ENCODE data around the gene SYT11.
"Not testable (repeated sequence)": the region's sequence is repeated elsewhere in the genome, so short reads cannot be mapped to it uniquely, and the experiment has no call there.

SYT11 gene

GRCh38 chr1:155859234-155859829 lies at the start of gene SYT11:
Gene SYT11, plus strand, starts transcription at chr1:155859567. Its CDS starts 195 bp downstream, at chr1:155859762.
- peaks cover 11% of the 10 kb centered on the region for H3K27me3 ChIP-seq (ENCODE audit: control insufficient read depth, insufficient read depth, low read length)
- H3K9ac ChIP-seq (ENCODE audit: low read length): peak within 1 kb of the TSS; percentile 56
- H3K36me3 ChIP-seq (ENCODE audit: control insufficient read depth, insufficient read depth, low read length): no peaks in the 10 kb centered on the region
- peaks cover 21% of the 10 kb centered on the region for H3K4me1 ChIP-seq (ENCODE audit: control insufficient read depth, insufficient read depth, low read length)
- no peaks in the 10 kb centered on the region for H3K9me3 ChIP-seq (ENCODE audit: control insufficient read depth, low read length)
- H3K4me3 ChIP-seq (ENCODE audit: low read length): no peak within 1 kb of the TSS

DNA sequence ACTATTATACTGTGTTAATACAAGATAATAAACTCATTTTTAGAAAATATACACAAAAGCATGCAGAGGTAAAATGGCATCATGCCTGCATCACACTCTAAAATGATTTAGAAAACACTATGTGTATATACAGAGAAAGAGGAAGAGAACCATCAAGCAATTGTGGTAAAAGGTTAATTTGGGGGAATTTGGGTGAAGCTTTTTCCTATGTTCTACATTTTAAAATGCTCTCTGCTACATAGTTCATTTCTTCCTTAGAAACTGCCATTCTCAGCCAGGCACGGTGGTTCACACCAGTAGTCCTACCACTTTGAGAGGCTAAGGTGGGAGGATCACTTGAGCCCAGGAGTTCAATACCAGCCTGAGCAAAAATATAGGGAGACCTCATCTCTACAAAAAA lies 46.5 kb upstream of the SYT11 start:
- H3K9me3 ChIP-seq (ENCODE audit: control insufficient read depth, low read length): no peaks in the 10 kb centered on the region
- no peak overlapping the region for H3K9ac ChIP-seq (ENCODE audit: low read length)
- H3K36me3 ChIP-seq (ENCODE audit: control insufficient read depth, insufficient read depth, low read length): peaks cover 6% of the 10 kb centered on the region
- H3K27me3 ChIP-seq (ENCODE audit: control insufficient read depth, insufficient read depth, low read length): no peaks in the 10 kb centered on the region
- no peaks in the 10 kb centered on the region for H3K4me1 ChIP-seq (ENCODE audit: control insufficient read depth, insufficient read depth, low read length)
- no peak overlapping the region for H3K4me3 ChIP-seq (ENCODE audit: low read length)

GRCh38 chr1:155813672-155814071 lies 45.7 kb upstream of the SYT11 start:
- Histone ChIP-seq H3K27me3 (ENCODE audit: control insufficient read depth, insufficient read depth, low read length) (no peaks in the 10 kb centered on the region), H3K36me3 (ENCODE audit: control insufficient read depth, insufficient read depth, low read length) (peaks cover 6% of the 10 kb centered on the region), H3K4me3 (ENCODE audit: low read length) (no peak overlapping the region), H3K9me3 (ENCODE audit: control insufficient read depth, low read length) (no peaks in the 10 kb centered on the region), H3K4me1 (ENCODE audit: control insufficient read depth, insufficient read depth, low read length) (no peaks in the 10 kb centered on the region), H3K9ac (ENCODE audit: low read length) (no peak overlapping the region)

- H3K9ac ChIP-seq (ENCODE audit: low read length): no peak overlapping the region
- no peaks in the 10 kb centered on the region for H3K9me3 ChIP-seq (ENCODE audit: control insufficient read depth, low read length)
- H3K36me3 ChIP-seq (ENCODE audit: control insufficient read depth, insufficient read depth, low read length): peaks cover 7% of the 10 kb centered on the region
- no peaks in the 10 kb centered on the region for H3K27me3 ChIP-seq (ENCODE audit: control insufficient read depth, insufficient read depth, low read length)
- no peaks in the 10 kb centered on the region for H3K4me1 ChIP-seq (ENCODE audit: control insufficient read depth, insufficient read depth, low read length)
- H3K4me3 ChIP-seq (ENCODE audit: low read length): no peak overlapping the region
Observed at GRCh38 chr1:155816351-155816750, 43.0 kb upstream of the SYT11 start.

- Histone ChIP-seq H3K4me3 (ENCODE audit: low read length) (no peak overlapping the region), H3K27me3 (ENCODE audit: control insufficient read depth, insufficient read depth, low read length) (no peaks in the 10 kb centered on the region), H3K4me1 (ENCODE audit: control insufficient read depth, insufficient read depth, low read length) (no peaks in the 10 kb centered on the region), H3K9me3 (ENCODE audit: control insufficient read depth, low read length) (no peaks in the 10 kb centered on the region), H3K9ac (ENCODE audit: low read length) (no peak overlapping the region), H3K36me3 (ENCODE audit: control insufficient read depth, insufficient read depth, low read length) (no peaks in the 10 kb centered on the region)
Observed at GRCh38 chr1:155827450-155827849, 31.9 kb upstream of the SYT11 start.

DNA sequence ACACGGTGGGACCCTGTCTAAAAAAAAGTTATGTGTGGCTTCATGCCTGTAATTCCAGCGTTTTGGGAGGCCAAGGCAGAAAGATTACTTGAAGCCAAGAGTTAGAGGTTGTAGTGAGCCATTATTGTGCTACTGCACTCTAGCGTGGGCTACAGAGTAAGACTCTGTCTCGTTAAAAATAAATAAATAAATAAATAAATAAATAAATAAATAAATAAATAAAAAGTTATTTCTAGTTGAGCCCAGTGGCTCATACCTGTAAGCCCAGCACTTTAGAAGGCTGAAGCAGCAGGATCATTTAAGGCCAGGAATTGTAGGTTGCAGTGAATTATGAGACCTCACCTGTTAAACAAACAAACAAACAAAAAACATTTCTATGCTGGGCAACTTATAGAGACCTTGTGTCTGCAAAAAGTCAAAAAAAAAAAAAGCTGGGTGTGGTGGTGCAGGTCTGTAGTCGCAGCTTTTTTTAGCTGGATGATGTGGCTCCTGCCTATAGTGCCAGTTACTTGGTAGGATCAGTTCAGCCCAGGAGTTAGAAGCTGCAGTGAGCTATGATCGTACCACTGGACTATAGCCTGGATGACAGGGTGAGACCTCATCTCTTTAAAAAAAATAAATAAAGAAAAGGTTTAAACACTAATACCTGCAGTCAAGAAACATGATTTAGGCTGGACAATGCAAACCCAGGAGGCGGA lies 27.9 kb upstream of the SYT11 start:
- H3K9me3 ChIP-seq (ENCODE audit: control insufficient read depth, low read length): no peaks in the 10 kb centered on the region
- H3K9ac ChIP-seq (ENCODE audit: low read length): no peak overlapping the region
- H3K36me3 ChIP-seq (ENCODE audit: control insufficient read depth, insufficient read depth, low read length): no peaks in the 10 kb centered on the region
- no peaks in the 10 kb centered on the region for H3K27me3 ChIP-seq (ENCODE audit: control insufficient read depth, insufficient read depth, low read length)
- no peaks in the 10 kb centered on the region for H3K4me1 ChIP-seq (ENCODE audit: control insufficient read depth, insufficient read depth, low read length)
- no peak overlapping the region for H3K4me3 ChIP-seq (ENCODE audit: low read length)

DNA sequence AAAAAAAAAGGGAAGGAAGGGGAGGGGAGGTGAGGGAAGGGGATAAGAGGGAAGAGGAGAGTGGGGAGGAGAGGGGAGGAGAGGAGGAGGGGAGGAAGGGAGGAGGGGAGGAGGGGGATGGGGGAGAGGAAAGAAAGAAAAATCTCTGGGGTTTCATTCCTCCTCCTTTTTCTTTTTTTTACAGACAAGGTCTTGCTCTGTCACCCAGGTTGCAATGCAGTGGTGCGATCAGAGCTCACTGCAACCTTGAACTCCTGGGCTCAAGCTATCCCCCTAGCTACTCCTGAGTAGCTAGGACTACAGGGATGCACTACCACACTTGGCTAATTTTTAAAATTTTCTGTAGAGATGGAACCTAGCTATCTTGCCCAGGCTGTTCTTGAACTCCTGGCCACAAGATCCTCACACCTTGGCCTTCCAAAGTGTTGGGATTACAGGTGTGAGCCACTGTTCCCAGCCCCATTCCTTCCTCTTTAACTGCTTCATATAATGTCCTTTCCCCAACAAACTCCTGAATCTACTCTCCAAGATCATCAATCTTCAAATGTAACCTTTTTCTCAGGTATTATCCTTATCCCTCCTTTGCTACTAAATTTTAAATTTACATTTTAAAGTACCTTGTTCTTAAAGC lies 25.6 kb upstream of the SYT11 start:
- H3K27me3 ChIP-seq (ENCODE audit: control insufficient read depth, insufficient read depth, low read length): no peaks in the 10 kb centered on the region
- no peak overlapping the region for H3K4me3 ChIP-seq (ENCODE audit: low read length)
- H3K4me1 ChIP-seq (ENCODE audit: control insufficient read depth, insufficient read depth, low read length): no peaks in the 10 kb centered on the region
- no peak overlapping the region for H3K9ac ChIP-seq (ENCODE audit: low read length)
- H3K9me3 ChIP-seq (ENCODE audit: control insufficient read depth, low read length): no peaks in the 10 kb centered on the region
- H3K36me3 ChIP-seq (ENCODE audit: control insufficient read depth, insufficient read depth, low read length): no peaks in the 10 kb centered on the region

DNA sequence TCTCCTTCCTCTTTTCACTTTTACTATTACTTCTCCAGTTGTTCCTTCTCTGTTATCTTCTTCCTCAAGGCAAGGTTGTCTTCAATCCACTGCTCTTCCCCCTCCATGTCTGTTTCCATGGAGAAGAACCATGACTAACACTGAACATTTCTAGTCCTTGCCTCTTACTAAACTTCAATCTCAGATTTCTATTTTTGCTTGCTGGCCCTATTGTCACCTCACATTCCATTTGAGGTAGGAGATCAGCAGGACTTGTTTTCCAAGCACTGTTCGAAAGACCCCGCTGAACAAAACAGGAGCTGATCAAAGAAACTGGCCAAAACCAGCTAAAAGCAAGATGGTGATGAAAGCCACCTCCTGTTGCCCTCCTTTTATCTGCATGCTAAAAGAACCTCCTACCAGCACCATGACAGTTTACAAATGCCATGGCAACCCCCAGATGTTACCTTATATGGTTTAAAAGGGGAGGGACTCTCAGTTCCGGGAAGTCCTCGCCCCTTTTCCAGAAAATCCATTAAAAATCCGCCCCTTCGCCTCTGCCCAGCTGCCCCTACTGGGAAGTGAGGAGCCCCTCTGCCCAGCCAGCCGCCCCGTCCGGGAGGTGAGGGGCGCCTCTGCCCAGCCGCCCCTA lies 25.0 kb upstream of the SYT11 start:
- no peaks in the 10 kb centered on the region for H3K4me1 ChIP-seq (ENCODE audit: control insufficient read depth, insufficient read depth, low read length)
- H3K9me3 ChIP-seq (ENCODE audit: control insufficient read depth, low read length): no peaks in the 10 kb centered on the region
- H3K27me3 ChIP-seq (ENCODE audit: control insufficient read depth, insufficient read depth, low read length): no peaks in the 10 kb centered on the region
- no peak overlapping the region for H3K4me3 ChIP-seq (ENCODE audit: low read length)
- H3K36me3 ChIP-seq (ENCODE audit: control insufficient read depth, insufficient read depth, low read length): no peaks in the 10 kb centered on the region
- no peak overlapping the region for H3K9ac ChIP-seq (ENCODE audit: low read length)

- H3K4me3 ChIP-seq (ENCODE audit: low read length); H3K9ac ChIP-seq (ENCODE audit: low read length); H3K36me3 ChIP-seq (ENCODE audit: control insufficient read depth, insufficient read depth, low read length); H3K4me1 ChIP-seq (ENCODE audit: control insufficient read depth, insufficient read depth, low read length); H3K9me3 ChIP-seq (ENCODE audit: control insufficient read depth, low read length); H3K27me3 ChIP-seq (ENCODE audit: control insufficient read depth, insufficient read depth, low read length): not testable (repeated sequence)
Observed at GRCh38 chr1:155834927-155835399, 24.4 kb upstream of the SYT11 start.

- Histone ChIP-seq H3K36me3 (ENCODE audit: control insufficient read depth, insufficient read depth, low read length) (no peaks in the 10 kb centered on the region), H3K27me3 (ENCODE audit: control insufficient read depth, insufficient read depth, low read length) (no peaks in the 10 kb centered on the region), H3K4me1 (ENCODE audit: control insufficient read depth, insufficient read depth, low read length) (no peaks in the 10 kb centered on the region), H3K9ac (ENCODE audit: low read length) (no peak overlapping the region), H3K9me3 (ENCODE audit: control insufficient read depth, low read length) (no peaks in the 10 kb centered on the region), H3K4me3 (ENCODE audit: low read length) (no peak overlapping the region)
Observed at GRCh38 chr1:155835548-155835947, 23.8 kb upstream of the SYT11 start.

GRCh38 chr1:155840386-155840785 lies 19.0 kb upstream of the SYT11 start:
- no peak overlapping the region for H3K4me3 ChIP-seq (ENCODE audit: low read length)
- H3K4me1 ChIP-seq (ENCODE audit: control insufficient read depth, insufficient read depth, low read length): no peaks in the 10 kb centered on the region
- no peaks in the 10 kb centered on the region for H3K27me3 ChIP-seq (ENCODE audit: control insufficient read depth, insufficient read depth, low read length)
- H3K36me3 ChIP-seq (ENCODE audit: control insufficient read depth, insufficient read depth, low read length): no peaks in the 10 kb centered on the region
- H3K9me3 ChIP-seq (ENCODE audit: control insufficient read depth, low read length): no peaks in the 10 kb centered on the region
- no peak overlapping the region for H3K9ac ChIP-seq (ENCODE audit: low read length)

DNA sequence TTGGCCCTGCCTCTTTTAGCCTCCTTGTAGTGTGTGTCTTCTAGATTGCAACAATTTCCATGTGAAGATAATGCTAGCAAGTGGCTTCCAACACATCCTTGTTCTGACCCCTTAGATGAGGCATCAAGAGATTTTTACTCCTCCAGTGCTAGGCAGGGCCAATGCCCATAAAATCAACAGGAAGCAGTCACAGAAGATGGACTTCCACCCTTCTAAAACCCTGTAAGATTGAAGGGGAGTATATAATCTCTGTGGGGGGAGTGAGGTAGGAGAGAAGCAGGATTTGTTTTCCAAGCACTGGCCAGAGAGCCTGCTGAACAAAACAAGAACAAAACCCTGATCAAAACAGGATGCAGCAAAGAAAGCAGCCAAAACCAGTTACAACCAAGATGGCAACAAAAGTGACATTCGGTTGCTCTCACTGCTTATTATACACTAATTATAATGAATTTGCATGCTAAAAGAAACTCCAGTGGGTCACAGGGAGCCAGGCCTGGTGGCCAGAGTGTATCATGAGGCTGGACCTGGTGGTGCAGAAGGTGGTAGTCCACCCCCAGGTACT lies 14.4 kb upstream of the SYT11 start:
- H3K4me3 ChIP-seq (ENCODE audit: low read length): no peak overlapping the region
- H3K9ac ChIP-seq (ENCODE audit: low read length): no peak overlapping the region
- H3K36me3 ChIP-seq (ENCODE audit: control insufficient read depth, insufficient read depth, low read length): no peaks in the 10 kb centered on the region
- no peaks in the 10 kb centered on the region for H3K9me3 ChIP-seq (ENCODE audit: control insufficient read depth, low read length)
- H3K27me3 ChIP-seq (ENCODE audit: control insufficient read depth, insufficient read depth, low read length): no peaks in the 10 kb centered on the region
- H3K4me1 ChIP-seq (ENCODE audit: control insufficient read depth, insufficient read depth, low read length): no peaks in the 10 kb centered on the region

Measured in mucosa of stomach (tissue), 1 donor.